Heart left ventricle (tissue), 13 donors: ENCODE data around the gene PDZD8.

Source experiments
- CTCF ChIP-seq, 12 donors: fragments of 200-600 bp; sonication (generic) in 4 of 12; IDR thresholded peaks; one replicate each; pipeline versions ENCODE4 v1.5.0 to v1.8.0; 2018 to 2022; ENCODE audit warnings: antibody characterized with exemption in 12 of 12, mild to moderate bottlenecking in 5 of 12
- POLR2A ChIP-seq, 2 donors: fragments of 450-650 bp; IDR thresholded peaks; one replicate each; pipeline ENCODE4 v1.6.1; 2017; ENCODE audit warnings: antibody characterized with exemption in 2 of 2, mild to moderate bottlenecking in 2 of 2, moderate library complexity in 2 of 2
- donor health status: ischemic (EF 13 %, LVEDD 7.1; RV severe dilation, severe dysfunction).
- donor health status: DM: no; HTN: yes; CAD: no.
- donor health status: DM: no; HTN: no; CAD: no.
- donor health status: ischemic (EF 25% LVEDD 6.9; RV normal size, moderate dysfunction).
- donor health status: ischemic (EF 25% LVEDD 5.7; RV mildly dilated, moderate dysfunction).
- donor health status: ischemic (EF 35%, LVEDD 5.7; RV mildly dilated, moderate dysfunction).
- donor health status: nonischemic (EF 11% LVEDD 7.7; RV severe dilation, severe dysfunction).
- donor health status: DM: yes; HTN: yes; CAD: no.
- donor health status: PGD.
- donor health status: ischemic (EF 29% LVEDD 5.4; RV normal size, mild dysfunction).
- donor health status: nonischemic (EF 23%, LVEDD 6.1; RV moderate dilation, normal function).

- no peak for TF ChIP-seq POLR2A (IDR thresholded peaks at IDR 0.05)
- TF ChIP-seq CTCF (IDR thresholded peaks at IDR 0.05): no peak
Measured at GRCh38 chr10:117364110-117364960, 10.9 kb downstream of the PDZD8 start.
